ENCODE results near the gene MED27.
"Not testable (repeated sequence)": the region's sequence is repeated elsewhere in the genome, so short reads cannot be mapped to it uniquely, and the experiment has no call there.

The MED27 gene

DNA sequence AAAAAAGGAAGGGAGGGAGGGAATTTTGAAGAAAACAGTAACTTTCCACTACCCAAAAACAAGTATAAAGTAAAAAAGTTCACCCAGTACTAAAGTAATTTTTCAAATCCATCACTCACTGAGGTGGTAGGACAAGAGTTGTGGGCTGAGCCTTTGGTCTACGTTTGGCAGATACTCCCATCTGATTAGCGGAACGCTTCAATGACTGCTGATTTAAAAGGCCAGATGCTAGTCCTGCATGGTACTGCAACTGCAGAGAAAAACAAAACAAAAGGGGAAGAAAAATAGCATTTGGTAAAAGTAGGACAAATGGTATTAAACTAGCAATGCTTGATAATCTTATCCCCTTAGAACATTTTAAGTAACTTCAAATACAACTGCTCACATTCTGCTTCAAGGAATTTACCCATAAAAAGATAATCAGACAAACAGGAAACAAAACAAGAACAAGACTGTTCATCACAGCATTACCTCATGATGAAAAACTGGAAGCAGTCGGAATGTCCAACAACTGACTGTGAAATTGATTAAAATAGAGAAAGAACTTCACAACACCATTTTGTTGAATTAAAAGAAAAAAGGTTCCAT, 65.4 kb downstream of the MED27 start:
- DNase-seq = no peak

DNA sequence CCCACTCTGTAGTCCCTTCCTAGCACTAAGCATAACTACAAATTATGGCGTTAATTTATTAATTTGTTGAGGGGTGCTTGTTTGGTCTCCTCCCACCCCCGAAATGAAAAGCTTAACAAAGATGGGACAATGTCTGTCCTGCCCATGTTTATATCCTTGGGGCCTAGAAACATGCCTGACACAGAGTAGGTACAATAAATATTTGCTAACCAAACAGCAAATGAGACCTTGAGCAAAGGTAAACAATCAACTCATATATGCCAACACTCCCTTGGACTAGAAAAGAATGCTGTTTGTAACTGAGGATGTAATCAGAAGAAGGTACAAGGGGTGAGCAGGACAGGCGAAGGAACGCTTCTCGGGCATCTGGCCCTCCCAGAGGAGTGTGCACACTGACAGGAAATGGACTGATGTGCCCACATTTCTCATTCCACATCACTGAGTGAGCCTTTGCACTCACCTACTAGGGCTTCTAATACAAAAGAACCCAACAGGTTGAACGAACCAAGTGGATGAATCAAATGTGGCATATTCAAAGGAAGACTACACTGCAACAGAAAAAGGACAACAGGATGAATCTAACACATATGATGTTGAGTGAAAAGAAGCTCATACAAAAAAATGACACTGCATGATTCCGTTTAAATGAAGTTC, 66.8 kb downstream of the MED27 start:
- DNase-seq = no peak

- no peak for DNase-seq
Observed at GRCh38 chr9:132011896-132012295, 67.8 kb downstream of the MED27 start.

GRCh38 chr9:132011309-132011708, 68.4 kb downstream of the MED27 start:
- no peak for DNase-seq

DNA sequence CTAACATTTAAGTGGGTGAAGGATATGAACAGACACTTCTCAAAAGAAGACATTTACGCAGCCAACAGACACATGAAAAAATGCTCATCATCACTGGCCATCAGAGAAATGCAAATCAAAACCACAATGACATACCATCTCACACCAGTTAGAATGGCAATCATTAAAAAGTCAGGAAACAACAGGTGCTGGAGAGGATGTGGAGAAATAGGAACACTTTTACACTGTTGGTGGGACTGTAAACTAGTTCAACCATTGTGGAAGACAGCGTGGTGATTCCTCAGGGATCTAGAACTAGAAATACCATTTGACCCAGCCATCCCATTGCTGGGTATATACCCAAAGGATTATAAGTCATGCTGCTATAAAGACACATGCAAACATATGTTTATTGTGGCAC, 69.5 kb downstream of the MED27 start:
- not testable (repeated sequence) for DNase-seq

DNA sequence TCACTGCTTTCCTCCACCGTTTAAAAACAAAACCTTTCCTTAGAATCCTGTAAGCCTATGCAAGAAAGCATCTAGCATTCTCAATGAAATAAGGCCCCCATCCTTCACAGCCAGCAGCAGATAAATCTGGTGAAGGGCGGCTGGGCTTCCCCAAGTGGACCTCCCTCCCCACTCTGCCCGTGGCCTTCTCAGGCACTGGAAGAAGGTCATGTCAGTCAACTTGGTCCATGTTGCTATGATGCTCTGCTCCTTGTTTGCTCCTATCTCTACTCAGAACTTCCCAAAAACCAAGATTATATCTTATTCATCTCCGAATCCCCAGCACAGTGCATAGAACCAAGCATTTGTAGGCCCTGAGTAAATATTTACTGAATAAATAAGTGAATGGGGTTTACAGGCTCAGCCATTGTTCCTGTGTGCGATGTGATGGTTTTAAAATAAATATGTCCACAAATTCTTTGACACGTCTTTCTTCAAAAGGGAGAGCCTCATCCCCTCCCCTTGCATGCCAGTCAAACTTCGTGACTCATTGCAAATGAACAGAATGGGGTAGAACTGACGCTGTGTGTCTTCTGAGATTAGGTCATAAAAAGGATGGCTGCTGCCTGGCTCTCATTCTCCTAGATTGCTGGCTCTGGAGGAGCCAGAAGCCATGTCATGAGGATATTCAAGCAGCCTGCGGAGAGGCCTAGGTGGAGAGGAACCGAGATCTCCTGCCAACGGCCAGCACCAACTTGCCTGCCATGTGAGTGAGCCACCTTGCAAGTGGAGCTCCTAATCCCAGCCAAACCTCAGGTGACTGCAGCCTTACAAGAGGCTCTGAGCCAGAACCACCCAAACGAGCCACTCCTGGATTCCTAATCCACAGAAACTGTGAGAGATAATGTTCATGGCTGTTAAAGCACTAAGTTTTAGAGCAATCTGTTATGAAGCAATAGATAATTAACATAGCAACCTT, 70.5 kb downstream of the MED27 start:
- no peak for DNase-seq

- peak; percentile 57 for DNase-seq
Observed at GRCh38 chr9:132008184-132008803, 71.4 kb downstream of the MED27 start.

GRCh38 chr9:132007371-132008025, 72.2 kb downstream of the MED27 start:
- DNase-seq = no peak

DNA sequence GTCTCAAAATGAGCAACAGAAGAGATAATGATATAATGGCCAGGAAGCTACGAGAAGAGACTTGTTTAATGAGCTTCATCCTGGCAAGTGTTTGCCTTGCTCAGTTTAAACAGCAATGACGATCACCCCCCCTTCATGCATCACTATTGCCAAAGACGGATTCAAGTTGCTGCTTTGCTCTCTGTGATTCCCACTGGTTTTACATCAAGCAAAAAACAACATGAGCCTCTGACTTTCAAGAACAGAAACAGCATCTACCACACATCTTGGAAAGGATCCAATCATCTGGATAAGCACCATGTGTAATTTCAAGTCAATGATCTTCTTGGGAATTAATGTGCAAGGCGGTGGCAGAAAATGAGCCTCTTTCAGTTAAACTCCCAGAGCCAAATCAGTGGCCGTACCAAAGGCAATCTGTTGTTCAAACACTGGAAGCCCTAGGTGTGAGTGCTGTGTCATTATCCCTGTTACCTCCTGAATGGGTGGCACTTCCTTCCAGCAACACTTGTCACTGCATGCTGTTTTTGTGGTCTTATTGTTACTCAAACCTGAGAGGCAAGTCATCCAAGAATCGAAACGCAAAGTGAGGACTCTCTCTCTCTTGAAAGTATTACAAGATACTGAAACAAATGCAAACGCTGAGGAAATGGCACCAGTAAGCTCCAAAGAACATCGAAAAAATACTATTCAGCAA, 72.8 kb downstream of the MED27 start:
- DNase-seq = peak; percentile 71

- DNase-seq = no peak
Observed at GRCh38 chr9:132005899-132006298, 73.8 kb downstream of the MED27 start.

DNA sequence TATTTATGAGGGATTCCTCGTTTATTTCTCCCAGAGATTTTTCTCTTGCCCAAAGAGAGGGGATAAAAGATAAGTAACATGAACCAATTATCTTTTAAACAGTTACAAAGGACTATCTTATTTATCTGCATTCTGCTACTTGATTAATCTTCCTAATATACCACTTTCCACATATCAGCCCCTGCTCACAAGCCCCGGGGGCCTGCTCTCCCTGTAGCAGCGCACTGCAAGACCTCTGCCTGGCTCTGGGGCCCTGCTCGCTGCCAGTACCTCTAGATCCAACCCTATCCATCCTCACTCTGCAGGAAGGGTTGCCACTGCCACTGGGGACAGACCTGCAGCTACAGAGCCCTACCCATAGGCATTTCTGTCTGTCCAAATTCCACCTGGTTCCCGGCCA, 75.3 kb downstream of the MED27 start:
- DNase-seq = no peak

GRCh38 chr9:132003896-132004295, 75.8 kb downstream of the MED27 start:
- DNase-seq = no peak

- DNase-seq = no peak
Observed at GRCh38 chr9:132003319-132003704, 76.4 kb downstream of the MED27 start.

- DNase-seq = no peak
Observed at GRCh38 chr9:132002643-132003318, 76.9 kb downstream of the MED27 start.

GRCh38 chr9:132001567-132001966, 78.1 kb downstream of the MED27 start:
- peak; percentile 40 for DNase-seq

DNA sequence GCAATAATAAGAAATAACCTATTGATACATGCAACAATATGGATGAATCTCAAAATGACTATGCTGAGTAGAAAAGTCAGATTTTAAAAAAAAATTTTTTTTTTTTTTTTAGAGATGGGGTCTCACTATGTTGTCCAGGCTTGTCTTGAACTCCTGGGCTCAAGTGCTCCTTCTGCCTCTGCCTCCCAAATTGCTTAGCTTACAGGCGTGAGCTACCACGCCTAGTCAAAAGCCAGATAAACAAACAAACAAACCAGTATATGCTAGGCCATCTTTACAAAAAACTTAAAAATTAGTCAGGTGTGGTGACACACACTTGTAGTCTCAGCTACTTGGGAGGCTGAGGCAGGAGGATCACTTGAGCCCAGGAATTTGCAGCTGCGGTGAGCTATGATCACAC, 79.0 kb downstream of the MED27 start:
- DNase-seq = no peak

DNA sequence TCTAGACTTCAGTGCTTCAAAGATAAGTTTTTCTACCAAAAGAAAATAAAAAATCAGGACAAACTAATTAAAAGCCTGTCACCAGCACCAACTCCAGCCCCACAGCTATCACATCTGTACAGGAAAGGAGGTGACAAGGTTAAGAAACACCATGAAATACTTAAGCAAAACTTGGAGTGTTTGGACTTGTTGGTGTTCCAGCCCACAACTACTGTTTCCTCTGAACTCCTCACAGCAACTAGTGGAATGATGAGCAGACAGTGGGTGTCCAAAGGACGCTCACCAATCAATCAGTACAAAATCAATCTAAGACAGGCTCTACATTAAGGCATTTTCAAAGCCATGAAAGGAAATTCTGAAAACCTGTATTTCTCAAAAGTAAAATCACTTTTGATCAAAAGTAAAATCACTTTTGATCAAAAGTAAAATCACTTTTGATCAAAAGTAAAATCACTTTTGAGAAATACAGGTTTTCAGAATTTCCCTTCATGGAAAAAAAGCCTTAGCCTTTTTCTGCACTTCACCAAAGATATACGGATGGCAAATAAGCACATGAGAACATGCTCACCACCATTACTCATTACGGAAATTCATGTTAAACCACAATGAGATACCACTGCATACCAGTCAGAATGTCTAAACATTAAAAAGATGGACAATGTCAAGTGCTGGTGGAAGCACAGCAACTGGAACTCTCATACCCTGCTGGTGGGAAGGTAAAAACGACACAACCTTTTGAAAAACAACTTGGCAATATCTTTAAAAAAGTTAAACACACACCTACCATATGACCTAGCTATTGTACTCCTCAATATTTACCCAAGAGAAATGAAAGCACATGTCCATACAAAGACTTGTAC, 79.7 kb downstream of the MED27 start:
- DNase-seq = peak; percentile 74

DNA sequence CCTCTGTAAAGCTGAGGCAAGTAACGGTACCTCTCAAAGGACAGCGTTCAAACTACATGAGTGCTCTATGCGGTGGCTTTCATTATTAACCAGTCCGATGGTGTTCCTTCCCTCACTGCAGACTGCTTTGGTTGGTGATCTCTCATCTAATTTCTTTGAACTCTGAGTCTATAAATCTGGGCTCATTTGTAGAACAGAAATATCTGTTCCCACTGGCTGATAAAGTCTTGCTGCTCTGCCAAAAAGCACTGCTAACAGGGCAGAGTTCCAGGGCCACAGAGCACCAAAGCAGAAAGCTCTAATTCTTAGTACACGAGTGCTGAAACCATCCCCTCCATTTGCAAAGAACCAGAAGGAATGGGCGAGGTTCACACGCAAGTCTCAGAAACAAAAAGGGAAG, 81.9 kb downstream of the MED27 start:
- DNase-seq = peak; percentile 48

DNA sequence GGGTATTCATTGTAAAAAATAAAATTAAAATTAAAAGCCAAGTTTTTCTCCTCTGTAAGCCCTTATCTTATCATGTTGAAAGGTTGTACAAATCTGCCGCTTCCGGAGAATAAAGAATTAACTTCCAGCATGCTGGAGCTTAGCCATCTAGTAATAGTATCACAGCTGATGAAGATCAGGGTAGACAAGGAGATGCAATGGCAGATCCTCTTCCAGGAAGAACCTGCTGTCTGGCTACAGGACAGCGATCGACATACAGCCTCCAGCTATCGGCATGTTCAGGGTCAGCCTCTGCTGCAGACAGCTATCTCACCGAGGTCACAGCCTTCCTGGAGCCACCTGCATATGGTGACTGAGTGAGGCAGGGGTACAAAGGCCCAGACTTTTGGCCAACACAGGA, 82.6 kb downstream of the MED27 start:
- no peak for DNase-seq

DNA sequence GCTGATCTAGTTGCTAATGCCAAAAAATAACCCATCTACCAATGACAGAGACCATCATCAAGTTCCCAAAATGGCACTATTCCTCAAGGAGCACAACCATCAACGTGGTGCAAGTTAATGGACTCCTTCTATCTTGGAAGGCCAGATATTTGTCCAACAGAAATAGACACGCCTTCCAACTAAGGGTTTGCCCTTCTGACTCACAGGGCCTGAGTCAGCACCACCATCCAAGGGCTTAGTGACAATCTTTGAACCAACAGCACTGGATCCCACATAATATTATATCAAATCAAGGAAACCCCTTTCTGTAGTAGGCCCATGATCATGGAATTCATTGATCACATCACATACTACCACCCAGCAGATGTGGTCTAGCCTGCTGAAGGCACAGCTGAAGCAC, 84.3 kb downstream of the MED27 start:
- no peak for DNase-seq

Data from fibroblast of skin of abdomen (primary cell).